H1 (cell line): Measurements from ENCODE around the gene SPOCD1. TPM values are rescaled to one million over a fixed set of nuclear protein-coding genes. Genes with fewer than 3 reads are reported as not detected.

Source experiments
- CREB1 ChIP-seq: IDR thresholded peaks from 2 replicates; pipeline ENCODE4 v1.6.1; 2012; ENCODE audit warnings: inconsistent platforms
- SIRT6 ChIP-seq: IDR thresholded peaks from one replicate; pipeline ENCODE4 v1.7.1; 2012; ENCODE audit warnings: low read length, inconsistent platforms
- TCF12 ChIP-seq: IDR thresholded peaks from 2 replicates; pipeline ENCODE4 v1.6.1; 2011; ENCODE audit warnings: low read depth, mild to moderate bottlenecking, low read length
- polyA plus RNA-seq, 7 experiments: library from polyadenylated mRNA; depleted of rRNA in 3 of 7; stranded (reverse) in 5 of 7; unstranded in 2 of 7; fragments of >200 nt in 5 of 7; fragments of 200-250 nt in 2 of 7; gene quantifications; 1 replicate in 5 of 7; 2 replicates in 1 of 7; 4 replicates in 1 of 7; pipeline versions ENCODE4 v1.2.1 to v1.2.3, GENCODE V29; 2011 to 2013; ENCODE audit warnings: missing spikeins in 2 of 7, mixed read lengths in 2 of 7
- total RNA-seq: library from RNA; stranded (reverse); fragmentation: NEBNext Ultra II Directional; extraction: Animal tissue kit (Norgen Biotek cat#: 25700); gene quantifications from 2 replicates; pipeline ENCODE4 v1.2.1, GENCODE V29; 2021
- TF ChIP-seq, protein P1 (sequence below): IDR thresholded peaks from 2 replicates; pipeline ENCODE4 v1.6.1; 2011; ENCODE audit warnings: low read length, improper control_type of control experiment

The SPOCD1 gene
- total and polyA plus RNA-seq, 2 of the 8 experiments (the other 6 are each of a cell fraction or from before 2014, with no cell fraction given), result 1.8 to 2.9 TPM

DNA sequence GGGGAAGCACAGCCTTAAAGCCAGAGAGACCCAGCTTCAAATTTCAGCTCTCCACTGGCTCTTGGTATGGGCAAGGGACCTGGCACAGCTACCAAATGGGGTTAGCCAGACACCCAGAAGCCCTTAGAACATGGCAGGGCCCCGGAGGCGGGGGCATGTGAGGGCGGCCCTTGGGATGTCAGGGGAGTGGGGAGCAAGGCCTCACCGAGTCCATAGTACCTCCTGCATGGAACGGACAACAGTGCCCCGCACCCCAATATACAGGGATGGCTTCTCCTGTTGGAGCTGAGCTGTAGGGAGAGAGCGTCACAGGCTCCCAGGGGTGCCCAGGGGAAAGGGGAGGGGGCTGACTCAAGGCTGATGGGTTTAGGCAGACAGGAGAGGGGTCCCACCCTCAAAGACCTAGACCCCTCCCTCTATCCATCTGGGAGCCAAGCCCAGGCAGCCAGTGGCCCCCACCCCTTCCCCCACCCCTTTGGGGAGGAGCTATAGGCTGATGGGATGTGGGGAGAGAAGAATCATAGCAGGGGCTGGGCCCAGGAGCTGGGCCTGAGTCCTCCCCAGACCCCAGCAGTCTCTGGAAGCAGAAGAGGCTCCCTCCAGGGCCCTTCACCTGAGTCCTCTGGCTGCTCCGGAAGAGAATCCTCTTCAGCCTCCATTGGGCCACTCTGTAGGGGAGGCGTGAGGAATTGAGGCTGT lies 16.5 kb downstream of the SPOCD1 start (continued):
- TF ChIP-seq, protein P1, sequence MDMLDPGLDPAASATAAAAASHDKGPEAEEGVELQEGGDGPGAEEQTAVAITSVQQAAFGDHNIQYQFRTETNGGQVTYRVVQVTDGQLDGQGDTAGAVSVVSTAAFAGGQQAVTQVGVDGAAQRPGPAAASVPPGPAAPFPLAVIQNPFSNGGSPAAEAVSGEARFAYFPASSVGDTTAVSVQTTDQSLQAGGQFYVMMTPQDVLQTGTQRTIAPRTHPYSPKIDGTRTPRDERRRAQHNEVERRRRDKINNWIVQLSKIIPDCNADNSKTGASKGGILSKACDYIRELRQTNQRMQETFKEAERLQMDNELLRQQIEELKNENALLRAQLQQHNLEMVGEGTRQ, result no peak
- TF ChIP-seq SIRT6, result no peak
- no peak for TF ChIP-seq TCF12
- no peak for TF ChIP-seq CREB1
